ENCODE results near the gene ZFP82. TPM values are rescaled to one million over a fixed set of nuclear protein-coding genes. Genes with fewer than 3 reads are reported as not detected.

Gene ZFP82
- 1 to 10 TPM; 5.3 to 5.9 TPM for total RNA-seq

DNA sequence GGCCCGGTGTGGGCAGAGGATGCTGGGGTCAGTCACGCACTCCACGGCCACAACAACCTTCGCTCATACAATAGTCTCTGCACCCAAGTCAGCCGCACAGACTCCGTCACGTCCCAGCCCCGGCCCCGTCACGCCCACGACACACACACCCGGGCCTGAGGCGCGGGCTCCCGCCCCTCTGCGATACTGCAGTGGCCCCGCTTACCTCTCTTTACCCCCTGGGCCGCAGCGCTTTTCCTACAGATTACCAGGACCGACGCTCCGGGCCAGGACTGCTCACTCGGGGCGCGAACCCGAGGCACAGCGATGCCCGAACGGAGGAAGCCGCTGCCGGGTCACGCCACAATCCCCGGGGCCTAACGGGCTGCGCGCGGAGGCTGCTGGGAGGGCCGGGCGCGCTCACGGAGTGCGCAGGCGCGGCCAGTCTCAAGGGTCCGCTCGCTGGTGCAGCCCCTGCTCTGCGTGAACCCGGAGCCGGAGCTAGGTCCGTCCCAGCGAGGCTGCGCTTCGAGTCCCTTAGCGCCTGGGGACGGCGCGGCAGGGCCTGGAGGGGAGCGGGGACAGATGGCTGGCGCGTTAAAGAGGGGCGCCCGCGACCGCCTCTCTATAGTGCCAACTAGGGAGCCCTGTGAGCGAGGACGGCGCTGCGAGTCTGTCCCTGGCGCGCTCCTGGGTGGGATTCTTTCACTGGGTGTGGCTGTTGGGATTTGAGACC is at the start of gene ZFP82:
ZFP82 (minus strand) TSS at position 358 of the 715 bp plus-strand sequence. CDS start 8,855 bp downstream, outside the sequence.
- ATAC-seq, result peak; percentile 94
- Mint-ChIP-seq H3K9me3 (ENCODE audit: low read depth) (peaks cover 16% of the 10 kb centered on the region), H3K4me1 (peaks cover 24% of the 10 kb centered on the region), H3K4me3 (peak within 1 kb of the TSS; percentile 95), H3K27ac (peak within 1 kb of the TSS; percentile 97), H3K27me3 (peaks cover 15% of the 10 kb centered on the region), H3K36me3 (peaks cover 43% of the 10 kb centered on the region)
- peak; percentile 85 for DNase-seq
- CTCF ChIA-PET, result interaction anchor here (1.0 to 1.3 kb wide), 2 partner anchors 39 to 70 kb away, joined by 3 to 4 read pairs; partner anchors contain the start of gene ZFP14

DNA sequence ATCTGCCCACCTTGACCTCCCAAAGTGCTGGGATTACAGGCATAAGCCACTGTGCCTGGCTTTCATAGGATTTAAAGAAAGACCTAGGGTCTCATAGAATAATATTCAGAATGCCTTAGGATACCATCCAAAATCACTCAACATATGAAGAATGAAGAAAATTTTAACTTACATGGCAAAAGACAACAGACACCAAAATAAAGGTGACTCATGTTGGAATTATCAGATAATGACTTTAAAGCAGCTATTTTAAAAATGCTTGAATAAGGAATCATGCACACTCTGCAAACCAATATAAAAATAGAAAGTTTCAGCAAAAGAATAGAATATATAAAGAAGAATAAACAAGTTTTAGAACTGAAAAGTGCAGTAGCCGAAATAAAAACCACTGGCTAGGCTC is 41.6 kb upstream of the ZFP82 start:
- H3K4me3 Mint-ChIP-seq, result no peak overlapping the region
- H3K9me3 Mint-ChIP-seq (ENCODE audit: low read depth), result peaks cover 28% of the 10 kb centered on the region
- CTCF ChIA-PET, result no interaction called here
- H3K27ac Mint-ChIP-seq, result no peak overlapping the region
- no peaks in the 10 kb centered on the region for H3K27me3 Mint-ChIP-seq
- peaks cover 44% of the 10 kb centered on the region for H3K36me3 Mint-ChIP-seq
- no peaks in the 10 kb centered on the region for H3K4me1 Mint-ChIP-seq
- ATAC-seq, result no peak
- no peak for DNase-seq

DNA sequence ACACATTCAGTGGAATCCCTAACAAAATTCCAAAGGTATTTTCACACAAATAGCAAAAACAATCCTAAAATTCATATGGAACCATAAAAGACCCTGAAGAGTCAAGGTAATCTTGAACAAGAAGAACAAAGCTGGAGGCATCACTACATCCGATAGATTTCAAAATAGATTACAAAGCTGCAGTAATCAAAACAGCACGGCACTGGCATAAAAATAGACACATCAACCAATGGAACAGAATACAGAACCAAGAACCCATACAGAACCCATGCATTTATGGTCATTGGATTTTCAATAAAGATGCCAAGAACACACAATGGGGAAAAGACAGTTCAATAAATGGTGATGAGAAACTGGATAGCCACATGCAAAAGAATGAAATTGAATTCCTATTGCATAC is 38.4 kb upstream of the ZFP82 start:
- no peaks in the 10 kb centered on the region for H3K4me1 Mint-ChIP-seq
- ATAC-seq (no peak), DNase-seq (no peak)
- H3K27me3 Mint-ChIP-seq, result no peaks in the 10 kb centered on the region
- peaks cover 52% of the 10 kb centered on the region for H3K36me3 Mint-ChIP-seq
- no peak overlapping the region for H3K4me3 Mint-ChIP-seq
- H3K27ac Mint-ChIP-seq, result no peak overlapping the region
- CTCF ChIA-PET, result no interaction called here
- H3K9me3 Mint-ChIP-seq (ENCODE audit: low read depth), result peaks cover 35% of the 10 kb centered on the region

DNA sequence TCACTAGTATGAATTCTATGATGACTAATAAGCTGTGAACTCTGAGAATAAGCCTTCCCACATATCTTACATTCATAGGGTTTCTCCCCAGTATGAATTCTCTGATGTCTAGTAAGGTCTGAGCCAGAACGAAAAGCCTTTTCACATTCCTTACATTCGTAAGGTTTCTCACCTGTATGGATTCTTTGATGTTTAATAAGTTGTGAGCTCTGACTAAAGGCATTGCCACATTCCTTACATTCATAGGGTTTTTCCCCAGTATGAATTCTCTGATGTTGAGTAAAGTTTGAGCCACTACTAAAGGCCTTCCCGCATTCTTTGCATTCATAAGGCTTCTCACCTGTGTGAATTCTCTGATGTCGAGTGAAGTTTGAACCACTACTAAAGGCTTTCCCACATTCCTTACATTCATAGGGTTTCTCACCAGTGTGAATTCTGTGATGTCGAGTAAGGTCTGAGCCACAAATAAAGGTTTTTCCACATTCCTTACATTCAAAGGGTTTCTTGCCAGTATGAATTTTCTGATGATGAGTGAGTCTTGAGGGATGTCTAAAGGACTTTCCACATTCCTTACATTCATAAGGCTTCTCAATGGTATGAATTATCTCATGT is 30.7 kb upstream of the ZFP82 start:
- H3K36me3 Mint-ChIP-seq, result peaks cover 39% of the 10 kb centered on the region
- ATAC-seq (no peak), DNase-seq (no peak)
- CTCF ChIA-PET, result no interaction called here
- H3K4me3 Mint-ChIP-seq, result no peak overlapping the region
- no peaks in the 10 kb centered on the region for H3K4me1 Mint-ChIP-seq
- H3K27ac Mint-ChIP-seq, result no peak overlapping the region
- H3K27me3 Mint-ChIP-seq, result no peaks in the 10 kb centered on the region
- H3K9me3 Mint-ChIP-seq (ENCODE audit: low read depth), result peaks cover 29% of the 10 kb centered on the region

DNA sequence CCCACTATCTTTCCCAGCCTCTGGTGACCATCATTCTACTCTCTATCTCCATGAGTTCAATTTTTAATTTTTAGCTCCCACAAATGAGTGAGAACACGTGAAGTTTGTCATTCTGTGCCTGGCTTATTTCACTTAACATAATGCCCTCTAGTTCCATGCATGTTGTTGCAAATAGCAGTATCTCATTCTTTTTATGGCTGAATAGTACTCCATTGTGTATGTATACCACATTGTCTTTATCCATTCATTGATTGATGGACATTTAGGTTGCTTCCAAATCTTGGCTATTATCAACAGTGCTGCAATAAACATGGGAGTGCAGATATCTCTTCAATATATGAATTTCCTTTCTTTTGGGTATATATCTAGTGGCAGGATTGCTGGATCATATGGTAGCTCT is 22.9 kb upstream of the ZFP82 start:
- DNase-seq, result no peak
- no peaks in the 10 kb centered on the region for H3K27me3 Mint-ChIP-seq
- H3K27ac Mint-ChIP-seq, result no peak overlapping the region
- H3K9me3 Mint-ChIP-seq (ENCODE audit: low read depth), result peaks cover 19% of the 10 kb centered on the region
- H3K36me3 Mint-ChIP-seq, result no peaks in the 10 kb centered on the region
- no peak for ATAC-seq
- no peaks in the 10 kb centered on the region for H3K4me1 Mint-ChIP-seq
- CTCF ChIA-PET, result no interaction called here
- no peak overlapping the region for H3K4me3 Mint-ChIP-seq

DNA sequence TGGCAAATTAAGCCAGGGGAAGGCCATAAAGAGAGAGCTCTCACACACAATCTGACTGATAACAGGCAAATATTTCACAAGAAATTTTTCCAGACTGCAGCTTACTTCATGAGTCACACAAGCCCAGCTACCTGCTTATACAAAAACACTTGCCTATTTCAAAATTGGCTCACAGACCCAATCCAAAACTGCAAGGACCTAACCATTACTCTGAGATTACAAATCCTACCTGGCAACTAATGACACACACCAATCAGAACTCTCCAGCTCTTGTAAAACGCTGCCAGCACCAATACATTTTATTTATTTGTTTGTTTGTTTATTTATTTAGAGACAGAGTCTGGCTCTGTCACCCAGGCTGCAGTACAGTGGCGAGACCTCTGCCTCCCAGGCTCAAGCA is 18.1 kb upstream of the ZFP82 start:
- H3K4me1 Mint-ChIP-seq, result no peaks in the 10 kb centered on the region
- H3K27ac Mint-ChIP-seq, result no peak overlapping the region
- ATAC-seq, result no peak
- CTCF ChIA-PET, result no interaction called here
- H3K4me3 Mint-ChIP-seq, result no peak overlapping the region
- peaks cover 2% of the 10 kb centered on the region for H3K36me3 Mint-ChIP-seq
- H3K9me3 Mint-ChIP-seq (ENCODE audit: low read depth), result peaks cover 20% of the 10 kb centered on the region
- H3K27me3 Mint-ChIP-seq, result no peaks in the 10 kb centered on the region
- DNase-seq, result no peak

DNA sequence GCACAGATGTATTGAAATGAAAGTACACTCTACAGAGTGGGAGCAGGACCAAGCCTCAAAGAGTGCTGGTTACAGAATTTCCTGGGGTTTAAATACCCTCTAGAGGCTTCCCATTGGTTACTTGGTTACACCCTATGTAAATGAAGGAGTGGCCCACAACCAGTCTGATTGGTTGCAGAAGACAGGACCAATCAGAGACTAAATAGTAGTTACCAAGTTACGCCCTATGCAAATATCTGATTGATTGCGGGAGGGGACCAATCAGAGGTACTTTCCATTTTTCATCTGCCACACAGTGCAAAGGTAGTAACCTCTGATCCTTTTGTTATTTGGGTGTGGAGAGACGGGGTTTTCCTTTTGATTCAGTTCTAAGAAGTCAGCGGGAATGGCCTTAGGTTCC is 5.5 kb upstream of the ZFP82 start:
- no peak overlapping the region for H3K4me3 Mint-ChIP-seq
- H3K27ac Mint-ChIP-seq, result no peak overlapping the region
- H3K4me1 Mint-ChIP-seq, result peaks cover 8% of the 10 kb centered on the region
- ATAC-seq, result no peak
- no peak for DNase-seq
- H3K27me3 Mint-ChIP-seq, result peaks cover 15% of the 10 kb centered on the region
- H3K36me3 Mint-ChIP-seq, result peaks cover 21% of the 10 kb centered on the region
- CTCF ChIA-PET, result no interaction called here
- peaks cover 21% of the 10 kb centered on the region for H3K9me3 Mint-ChIP-seq (ENCODE audit: low read depth)

DNA sequence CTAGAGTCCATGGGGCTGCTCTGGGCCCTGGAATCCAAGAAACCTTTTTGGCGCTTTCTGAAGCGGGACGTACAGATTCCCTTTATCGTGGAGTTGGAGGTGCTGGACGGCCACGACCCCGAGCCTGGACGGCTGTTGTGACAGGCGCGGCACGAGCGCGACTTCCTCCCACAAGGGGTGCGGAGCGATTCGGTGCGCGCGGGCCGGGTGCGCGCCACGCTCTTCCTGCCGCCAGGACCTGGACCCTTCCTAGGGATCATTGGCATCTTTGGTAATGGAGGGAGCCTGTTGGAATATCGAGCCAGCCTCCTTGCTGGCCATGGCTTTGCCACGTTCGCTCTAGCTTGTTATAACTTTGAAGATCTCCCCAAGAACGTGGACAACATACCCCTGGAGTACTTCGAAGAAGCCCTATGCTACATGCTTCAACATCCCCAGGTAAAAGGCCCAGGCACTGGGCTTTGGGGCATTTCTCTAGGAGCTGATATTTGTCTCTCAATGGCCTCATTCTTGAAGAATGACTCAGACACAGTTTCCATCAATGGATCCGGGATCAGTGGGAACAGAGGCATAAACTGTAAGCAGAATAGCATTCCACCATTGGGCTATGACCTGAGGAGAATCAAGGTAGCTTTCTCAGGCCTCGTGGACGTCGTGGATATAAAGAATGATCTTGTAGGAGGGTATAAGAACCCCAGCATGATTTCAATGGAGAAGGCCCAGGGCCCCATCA is 3.5 kb upstream of the ZFP82 start:
- DNase-seq (no peak), ATAC-seq (no peak)
- CTCF ChIA-PET, result no interaction called here
- Mint-ChIP-seq H3K36me3 (peaks cover 26% of the 10 kb centered on the region), H3K27me3 (peaks cover 15% of the 10 kb centered on the region), H3K9me3 (ENCODE audit: low read depth) (peaks cover 19% of the 10 kb centered on the region), H3K4me3 (peak overlapping the region; percentile 27), H3K27ac (no peak overlapping the region), H3K4me1 (peaks cover 24% of the 10 kb centered on the region)

DNA sequence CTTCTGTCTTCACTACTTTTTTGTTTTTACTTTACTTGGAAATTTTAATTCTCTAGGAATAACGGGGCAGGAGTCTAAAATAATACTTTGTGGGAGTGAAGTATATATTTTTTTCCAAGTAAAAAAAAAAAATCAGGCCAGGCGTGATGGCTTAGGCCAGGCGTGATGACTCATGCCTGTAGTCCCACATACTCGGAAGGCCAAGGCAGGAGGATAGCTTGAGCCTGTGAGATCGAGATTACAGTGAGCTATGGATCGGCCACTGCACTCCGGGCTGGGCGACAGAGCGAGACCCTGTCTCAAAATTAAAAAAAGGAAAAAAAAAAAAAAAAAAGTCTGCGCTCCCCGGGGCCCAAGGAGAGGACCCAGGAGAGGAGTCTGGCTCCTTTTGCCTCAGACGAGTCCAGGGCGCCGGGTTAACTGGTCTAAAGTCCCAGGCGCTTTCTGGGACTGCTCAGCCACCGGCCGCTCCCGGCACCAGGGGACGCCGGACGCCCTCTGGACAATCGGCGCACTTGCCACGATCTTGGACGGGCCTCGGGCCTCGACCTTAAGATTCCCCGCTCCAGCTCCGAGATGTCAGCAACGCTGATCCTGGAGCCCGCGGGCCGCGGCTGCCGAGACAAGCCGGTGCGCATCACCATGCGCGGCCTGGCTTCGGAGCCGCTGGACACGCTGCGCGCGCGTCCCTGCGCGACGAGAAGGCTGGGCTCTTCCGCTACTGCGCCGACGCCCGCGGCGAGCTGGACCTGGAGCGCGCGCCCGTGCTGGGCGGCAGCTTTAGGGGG is 2.7 kb upstream of the ZFP82 start:
- DNase-seq (no peak), ATAC-seq (no peak)
- H3K27me3 Mint-ChIP-seq, result peaks cover 15% of the 10 kb centered on the region
- no peak overlapping the region for H3K27ac Mint-ChIP-seq
- H3K4me3 Mint-ChIP-seq, result peak overlapping the region; percentile 5
- peaks cover 28% of the 10 kb centered on the region for H3K36me3 Mint-ChIP-seq
- peaks cover 17% of the 10 kb centered on the region for H3K9me3 Mint-ChIP-seq (ENCODE audit: low read depth)
- CTCF ChIA-PET, result no interaction called here
- H3K4me1 Mint-ChIP-seq, result peaks cover 24% of the 10 kb centered on the region

DNA sequence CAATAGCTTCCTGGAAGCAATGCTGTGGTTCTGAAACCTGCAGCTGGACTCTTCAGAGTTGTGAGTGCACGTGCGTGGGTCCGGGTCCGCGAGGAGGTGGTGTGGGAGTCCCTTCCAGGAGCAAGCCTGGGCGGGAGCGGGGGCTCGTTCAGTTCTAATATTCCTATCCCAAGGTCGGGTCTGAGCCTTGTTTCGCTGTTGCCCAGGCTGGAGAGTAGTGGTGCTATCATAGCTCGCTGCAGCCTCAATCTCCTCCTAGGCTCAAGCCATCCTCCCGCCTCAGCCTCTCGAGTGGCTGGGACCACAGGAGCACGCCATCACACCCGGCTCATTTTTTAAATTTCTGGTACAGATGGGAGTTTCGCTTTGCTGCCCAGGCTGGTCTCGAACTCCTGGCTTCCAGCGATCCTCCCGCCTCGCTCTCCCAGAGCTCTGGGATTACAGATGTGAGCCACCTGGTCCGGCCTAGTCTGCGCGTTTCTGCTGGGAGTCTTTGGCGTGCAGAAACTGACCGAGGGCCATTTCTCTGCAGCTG is 625 bp downstream of the ZFP82 start:
- Mint-ChIP-seq H3K27me3 (peaks cover 15% of the 10 kb centered on the region), H3K4me1 (peaks cover 24% of the 10 kb centered on the region), H3K36me3 (peaks cover 50% of the 10 kb centered on the region), H3K27ac (peak overlapping the region; percentile 97), H3K4me3 (peak overlapping the region; percentile 95), H3K9me3 (ENCODE audit: low read depth) (peaks cover 16% of the 10 kb centered on the region)
- ATAC-seq (no peak), DNase-seq (peak; percentile 40)
- CTCF ChIA-PET, result interaction anchor here (1.3 kb wide), 1 partner anchor 39 kb away, joined by 3 read pairs; the partner anchor contains the start of gene ZFP14

DNA sequence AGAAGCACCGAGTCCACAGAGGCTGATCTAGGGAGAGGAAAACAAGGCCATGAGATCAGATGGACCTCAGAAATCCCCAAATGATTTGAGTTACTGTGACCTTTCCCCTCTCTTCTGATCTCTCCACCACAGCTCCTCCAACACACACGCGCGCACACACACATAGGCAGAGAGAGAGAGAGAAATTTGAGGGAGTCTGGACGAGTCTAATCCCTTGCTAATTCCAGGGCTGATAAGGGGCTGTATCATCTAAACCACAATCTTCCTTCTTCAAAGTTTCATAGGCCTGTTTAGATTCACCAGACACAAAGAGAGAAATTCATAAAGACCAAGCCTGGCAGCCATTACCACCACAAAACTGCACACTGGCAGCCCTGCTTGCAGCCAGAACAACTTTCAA is 8.6 kb downstream of the ZFP82 start:
- Mint-ChIP-seq H3K4me1 (no peaks in the 10 kb centered on the region), H3K4me3 (no peak overlapping the region)
- no peak for DNase-seq

DNA sequence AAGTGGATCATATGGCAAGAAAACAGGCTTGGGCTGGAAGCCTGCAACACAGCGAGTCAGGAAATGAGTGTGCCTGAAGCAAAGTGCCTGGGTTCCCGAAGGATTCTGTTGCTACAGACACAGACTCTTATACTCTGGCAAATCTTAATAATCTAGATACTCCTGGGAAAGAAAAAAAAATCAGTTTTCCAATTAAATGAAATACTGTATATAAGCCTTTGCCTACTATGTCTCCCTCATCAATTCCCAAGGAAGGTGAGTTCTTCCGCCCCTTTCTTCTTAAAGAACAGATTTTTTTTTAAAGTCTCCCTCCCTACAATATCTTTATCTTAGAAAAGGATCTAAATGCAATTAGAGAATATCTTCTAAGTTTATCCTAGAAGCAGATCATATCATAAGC is 10.3 kb downstream of the ZFP82 start:
- Mint-ChIP-seq H3K4me1 (no peaks in the 10 kb centered on the region), H3K27ac (no peak overlapping the region), H3K36me3 (peaks cover 84% of the 10 kb centered on the region), H3K9me3 (ENCODE audit: low read depth) (peaks cover 30% of the 10 kb centered on the region), H3K27me3 (no peaks in the 10 kb centered on the region), H3K4me3 (no peak overlapping the region)
- CTCF ChIA-PET, result no interaction called here
- ATAC-seq (no peak), DNase-seq (no peak)

More for the DNA sequence above, 8.6 kb downstream of the ZFP82 start:
- ATAC-seq, result no peak
- CTCF ChIA-PET, result no interaction called here
- Mint-ChIP-seq H3K9me3 (ENCODE audit: low read depth) (peaks cover 24% of the 10 kb centered on the region), H3K27ac (no peak overlapping the region), H3K36me3 (peaks cover 77% of the 10 kb centered on the region), H3K27me3 (no peaks in the 10 kb centered on the region)

DNA sequence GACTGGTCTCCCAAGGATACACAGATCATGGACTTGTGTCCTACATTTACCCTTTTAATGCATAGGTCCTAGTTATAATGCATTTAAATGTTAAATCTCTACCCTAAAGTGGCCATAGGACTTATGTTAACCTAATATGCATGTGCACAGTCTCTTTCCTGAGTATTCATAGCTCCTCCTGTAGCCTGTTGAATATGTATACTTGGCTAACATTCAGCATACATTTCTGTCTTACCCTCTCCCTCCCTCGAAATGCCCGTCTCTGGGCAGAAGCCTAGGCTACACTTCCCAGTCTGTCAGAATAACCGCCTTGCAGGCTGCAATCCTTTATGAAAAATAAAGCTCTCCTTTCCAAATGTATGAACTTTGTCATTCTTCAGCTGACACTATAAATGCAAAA is 13.9 kb downstream of the ZFP82 start:
- Mint-ChIP-seq H3K4me3 (no peak overlapping the region), H3K9me3 (ENCODE audit: low read depth) (peaks cover 30% of the 10 kb centered on the region), H3K27ac (no peak overlapping the region), H3K36me3 (peaks cover 90% of the 10 kb centered on the region), H3K27me3 (no peaks in the 10 kb centered on the region), H3K4me1 (no peaks in the 10 kb centered on the region)
- no peak for DNase-seq
- CTCF ChIA-PET, result no interaction called here
- ATAC-seq, result no peak
